GM23338 (cell line): ENCODE measurements around the gene SH3RF2. TPM values are rescaled to one million over a fixed set of nuclear protein-coding genes. Genes with fewer than 3 reads are reported as not detected.

Source experiments
- ATAC-seq: fragments of 200-7000 bp; cut with Tn5 transposase; 3 replicates; pipeline ENCODE4 v1.9.1; 2020
- DNase-seq: peaks from one replicate; pipeline ENCODE4 v3.0.0-alpha.2; 2015; ENCODE audit warnings: low spot score
- H2AFZ ChIP-seq: fragments of 200-600 bp; sonication (generic); 2 replicates; pipeline ENCODE4 v1.8.0; 2016; ENCODE audit warnings: antibody characterized with exemption, mild to moderate bottlenecking, moderate library complexity
- H3F3A ChIP-seq: fragments of 200-600 bp; sonication (generic); replicated peaks from 2 replicates; pipeline ENCODE4 v1.8.0; 2017; ENCODE audit warnings: antibody characterized with exemption, mixed run types, low read depth
- H3K27ac ChIP-seq: fragments of 200-600 bp; sonication (generic); 2 replicates; pipeline ENCODE4 v1.6.1; 2016; ENCODE audit warnings: low read depth
- H3K27me3 ChIP-seq: fragments of 200-600 bp; sonication (generic); 2 replicates; pipeline ENCODE4 v1.8.0; 2016; ENCODE audit warnings: mild to moderate bottlenecking, mixed run types, moderate library complexity; ENCODE audit not compliant: insufficient read depth
- H3K36me3 ChIP-seq: fragments of 200-600 bp; sonication (generic); 2 replicates; pipeline ENCODE4 v1.8.0; 2016; ENCODE audit warnings: mild to moderate bottlenecking; ENCODE audit not compliant: insufficient read depth
- H3K4me1 ChIP-seq: fragments of 200-600 bp; sonication (generic); 2 replicates; pipeline ENCODE4 v1.8.0; 2016; ENCODE audit warnings: mild to moderate bottlenecking, moderate library complexity; ENCODE audit not compliant: insufficient read depth
- H3K4me2 ChIP-seq: fragments of 200-600 bp; sonication (generic); 2 replicates; pipeline ENCODE4 v1.7.1; 2017; ENCODE audit warnings: mixed run types
- H3K4me3 ChIP-seq: fragments of 200-600 bp; sonication (generic); 2 replicates; pipeline ENCODE4 v1.6.1; 2016; ENCODE audit warnings: mixed run types
- H3K79me2 ChIP-seq: fragments of 200-600 bp; sonication (generic); replicated peaks from 2 replicates; pipeline ENCODE4 v1.8.0; 2017; ENCODE audit warnings: mild to moderate bottlenecking; ENCODE audit not compliant: insufficient read depth
- H3K9me2 ChIP-seq: fragments of 200-600 bp; sonication (generic); 2 replicates; pipeline ENCODE4 v1.8.0; 2017; ENCODE audit not compliant: insufficient read depth
- H4K20me1 ChIP-seq: fragments of 200-600 bp; sonication (generic); replicated peaks from 2 replicates; pipeline ENCODE4 v1.8.0; 2017; ENCODE audit warnings: mild to moderate bottlenecking; ENCODE audit not compliant: insufficient read depth
- H3K27ac Mint-ChIP-seq: 2 replicates; pipeline ENCODE4 v1.8.0; 2020; ENCODE audit warnings: inconsistent platforms, mild to moderate bottlenecking, moderate library complexity, mixed read lengths
- H3K27me3 Mint-ChIP-seq: 3 replicates; pipeline ENCODE4 v1.8.0; 2022; ENCODE audit warnings: low read depth, mild to moderate bottlenecking, moderate library complexity, mixed read lengths, inconsistent platforms; ENCODE audit not compliant: insufficient read depth, poor library complexity
- H3K36me3 Mint-ChIP-seq: 3 replicates; pipeline ENCODE4 v1.8.0; 2021; ENCODE audit warnings: low read depth, mild to moderate bottlenecking, inconsistent platforms, moderate library complexity, mixed read lengths
- H3K4me1 Mint-ChIP-seq: 3 replicates; pipeline ENCODE4 v1.8.0; 2020; ENCODE audit warnings: mild to moderate bottlenecking, inconsistent platforms, mixed read lengths
- H3K4me3 Mint-ChIP-seq: 3 replicates; pipeline ENCODE4 v1.8.0; 2021; ENCODE audit warnings: moderate library complexity, mild to moderate bottlenecking, inconsistent platforms, mixed read lengths
- H3K9me3 Mint-ChIP-seq: 3 replicates; pipeline ENCODE4 v1.8.0; 2020; ENCODE audit warnings: moderate library complexity, mild to moderate bottlenecking, inconsistent platforms, mixed read lengths
- CREB1 ChIP-seq: fragments of 250-450 bp; sonication (Bioruptor Pico); IDR thresholded peaks from 2 replicates; pipeline ENCODE4 v1.5.0; 2020; ENCODE audit warnings: low read depth, mild to moderate bottlenecking, moderate library complexity
- EZH2 ChIP-seq: fragments of 200-600 bp; sonication (generic); IDR thresholded peaks from one replicate; pipeline ENCODE4 v1.8.0; 2017; ENCODE audit warnings: antibody characterized with exemption, mild to moderate bottlenecking, low read depth; ENCODE audit not compliant: unreplicated experiment
- JUNB ChIP-seq: IDR thresholded peaks from one replicate; pipeline ENCODE4 v1.6.1; 2016; ENCODE audit warnings: antibody characterized with exemption; ENCODE audit not compliant: unreplicated experiment
- NANOG ChIP-seq: IDR thresholded peaks from 2 replicates; pipeline ENCODE4 v1.6.1; 2016; ENCODE audit warnings: antibody characterized with exemption, borderline replicate concordance
- POLR2AphosphoS5 ChIP-seq: IDR thresholded peaks from 2 replicates; pipeline ENCODE4 v1.6.1; 2016; ENCODE audit warnings: antibody characterized with exemption, low read depth
- STAT1 ChIP-seq: IDR thresholded peaks from one replicate; pipeline ENCODE4 v1.6.1; 2016; ENCODE audit warnings: antibody characterized with exemption; ENCODE audit not compliant: unreplicated experiment
- ZNF114 ChIP-seq: fragments of 250-450 bp; sonication (Bioruptor Pico); IDR thresholded peaks from 2 replicates; pipeline ENCODE4 v1.5.0; 2020; ENCODE audit warnings: mild to moderate bottlenecking, moderate library complexity
- ZNF331 ChIP-seq: fragments of 250-450 bp; sonication (Bioruptor Pico); IDR thresholded peaks from 2 replicates; pipeline ENCODE4 v1.5.0; 2020; ENCODE audit warnings: low read depth, mild to moderate bottlenecking, moderate library complexity
- polyA plus RNA-seq: library from polyadenylated mRNA; unstranded; fragments of >200 nt; fragmentation: Nextera tagmentation; extraction: Ambion mirVana; gene quantifications from 2 replicates; pipeline ENCODE4 v1.2.1, GENCODE V29; 2016
- total RNA-seq: library from RNA; depleted of rRNA; stranded (reverse); fragments of >200 nt; shearing (Covaris generic); gene quantifications from 2 replicates; pipeline ENCODE4 v1.2.3, GENCODE V29; 2014
- TF ChIP-seq, protein P1 (sequence below): IDR thresholded peaks from one replicate; pipeline ENCODE4 v1.6.1; 2018; ENCODE audit warnings: antibody characterized with exemption; ENCODE audit not compliant: unreplicated experiment
- TF ChIP-seq, protein P2 (sequence below): IDR thresholded peaks from 2 replicates; pipeline ENCODE4 v1.6.1; 2016; ENCODE audit warnings: antibody characterized with exemption
- TF ChIP-seq, protein P3 (sequence below): fragments of 250-450 bp; sonication (Bioruptor Pico); IDR thresholded peaks from 2 replicates; pipeline ENCODE4 v1.5.0; 2020; ENCODE audit warnings: mild to moderate bottlenecking, moderate library complexity

Gene SH3RF2
- total and polyA plus RNA-seq, 2 experiments from 2014 or later: 1.7 to 2.4 TPM

DNA sequence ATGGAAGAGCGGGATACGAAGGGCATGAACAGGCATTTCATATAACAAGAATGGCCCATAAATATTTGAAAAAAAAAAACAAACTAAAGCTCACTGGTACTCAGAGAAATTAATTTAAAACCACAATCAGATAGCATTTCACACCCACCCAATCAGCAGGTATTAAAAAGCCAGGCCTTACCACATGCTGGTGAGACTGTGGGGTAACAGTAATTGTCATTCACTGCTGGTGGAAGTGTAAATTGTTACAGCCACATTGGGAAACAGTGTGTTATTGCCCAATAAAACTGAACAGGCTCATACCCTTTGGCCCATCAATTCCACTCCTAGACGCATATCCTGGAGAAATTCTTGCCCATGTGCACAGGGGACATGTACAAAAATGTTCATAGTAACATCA is 103.0 kb downstream of the SH3RF2 start:
- no peak overlapping the region for H3K4me2 ChIP-seq
- H3K36me3 ChIP-seq: no peaks in the 10 kb centered on the region
- DNase-seq (no peak), ATAC-seq (no peak)
- Mint-ChIP-seq H3K9me3 (no peaks in the 10 kb centered on the region), H3K4me1 (peaks cover 7% of the 10 kb centered on the region), H3K4me3 (no peak overlapping the region), H3K36me3 (no peaks in the 10 kb centered on the region), H3K27me3 (peaks cover under 1% of the 10 kb centered on the region), H3K27ac (no peak overlapping the region)
- TF ChIP-seq POLR2AphosphoS5: no peak
- TF ChIP-seq ZNF331 (CRISPR knock-in tag): no peak
- TF ChIP-seq ZNF114 (CRISPR knock-in tag): no peak
- TF ChIP-seq JUNB: no peak
- H2AFZ ChIP-seq: no peak overlapping the region
- no peaks in the 10 kb centered on the region for H3K27me3 ChIP-seq
- H4K20me1 ChIP-seq: no peaks in the 10 kb centered on the region
- H3K4me1 ChIP-seq: no peaks in the 10 kb centered on the region
- no peaks in the 10 kb centered on the region for H3K9me2 ChIP-seq
- no peaks in the 10 kb centered on the region for H3F3A ChIP-seq
- H3K79me2 ChIP-seq: no peaks in the 10 kb centered on the region
- no peak overlapping the region for H3K27ac ChIP-seq
- no peak overlapping the region for H3K4me3 ChIP-seq

DNA sequence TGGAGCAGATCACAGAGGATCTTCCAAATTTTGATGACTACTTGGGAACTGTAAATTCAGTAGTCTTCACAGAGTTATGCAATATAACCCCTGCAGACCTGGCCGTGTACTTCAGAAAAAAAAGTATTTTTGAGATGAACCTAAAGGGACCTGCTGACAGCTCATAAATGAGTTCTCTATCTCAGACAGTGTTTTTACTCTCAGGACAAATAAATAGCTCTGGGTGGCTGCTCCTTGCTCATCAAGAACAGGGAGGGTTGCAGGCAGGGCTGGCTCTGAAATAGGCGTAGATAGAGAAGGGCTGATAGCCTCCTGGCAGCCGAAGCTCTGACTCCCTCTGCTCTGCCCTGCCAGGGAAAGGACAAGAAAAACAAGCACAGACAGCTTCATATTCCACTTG is 104.1 kb downstream of the SH3RF2 start:
- no peaks in the 10 kb centered on the region for H3K79me2 ChIP-seq
- H3F3A ChIP-seq: no peaks in the 10 kb centered on the region
- H3K27me3 ChIP-seq: no peaks in the 10 kb centered on the region
- Mint-ChIP-seq H3K9me3 (no peaks in the 10 kb centered on the region), H3K27me3 (peaks cover 2% of the 10 kb centered on the region), H3K4me1 (peaks cover 7% of the 10 kb centered on the region), H3K27ac (no peak overlapping the region), H3K4me3 (no peak overlapping the region), H3K36me3 (no peaks in the 10 kb centered on the region)
- no peaks in the 10 kb centered on the region for H3K4me1 ChIP-seq
- ATAC-seq: no peak
- no peaks in the 10 kb centered on the region for H3K9me2 ChIP-seq
- H3K27ac ChIP-seq: no peak overlapping the region
- no peak overlapping the region for H3K4me3 ChIP-seq
- no peak for DNase-seq
- H2AFZ ChIP-seq: no peak overlapping the region
- H3K36me3 ChIP-seq: no peaks in the 10 kb centered on the region
- no peak overlapping the region for H3K4me2 ChIP-seq
- no peaks in the 10 kb centered on the region for H4K20me1 ChIP-seq
- no peak for TF ChIP-seq POLR2AphosphoS5
- no peak for TF ChIP-seq CREB1 (CRISPR knock-in tag)
- TF ChIP-seq, protein P1, sequence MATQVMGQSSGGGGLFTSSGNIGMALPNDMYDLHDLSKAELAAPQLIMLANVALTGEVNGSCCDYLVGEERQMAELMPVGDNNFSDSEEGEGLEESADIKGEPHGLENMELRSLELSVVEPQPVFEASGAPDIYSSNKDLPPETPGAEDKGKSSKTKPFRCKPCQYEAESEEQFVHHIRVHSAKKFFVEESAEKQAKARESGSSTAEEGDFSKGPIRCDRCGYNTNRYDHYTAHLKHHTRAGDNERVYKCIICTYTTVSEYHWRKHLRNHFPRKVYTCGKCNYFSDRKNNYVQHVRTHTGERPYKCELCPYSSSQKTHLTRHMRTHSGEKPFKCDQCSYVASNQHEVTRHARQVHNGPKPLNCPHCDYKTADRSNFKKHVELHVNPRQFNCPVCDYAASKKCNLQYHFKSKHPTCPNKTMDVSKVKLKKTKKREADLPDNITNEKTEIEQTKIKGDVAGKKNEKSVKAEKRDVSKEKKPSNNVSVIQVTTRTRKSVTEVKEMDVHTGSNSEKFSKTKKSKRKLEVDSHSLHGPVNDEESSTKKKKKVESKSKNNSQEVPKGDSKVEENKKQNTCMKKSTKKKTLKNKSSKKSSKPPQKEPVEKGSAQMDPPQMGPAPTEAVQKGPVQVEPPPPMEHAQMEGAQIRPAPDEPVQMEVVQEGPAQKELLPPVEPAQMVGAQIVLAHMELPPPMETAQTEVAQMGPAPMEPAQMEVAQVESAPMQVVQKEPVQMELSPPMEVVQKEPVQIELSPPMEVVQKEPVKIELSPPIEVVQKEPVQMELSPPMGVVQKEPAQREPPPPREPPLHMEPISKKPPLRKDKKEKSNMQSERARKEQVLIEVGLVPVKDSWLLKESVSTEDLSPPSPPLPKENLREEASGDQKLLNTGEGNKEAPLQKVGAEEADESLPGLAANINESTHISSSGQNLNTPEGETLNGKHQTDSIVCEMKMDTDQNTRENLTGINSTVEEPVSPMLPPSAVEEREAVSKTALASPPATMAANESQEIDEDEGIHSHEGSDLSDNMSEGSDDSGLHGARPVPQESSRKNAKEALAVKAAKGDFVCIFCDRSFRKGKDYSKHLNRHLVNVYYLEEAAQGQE: no peak
- no peak for TF ChIP-seq JUNB
- TF ChIP-seq STAT1: no peak
- no peak for TF ChIP-seq EZH2
- TF ChIP-seq, protein P2, sequence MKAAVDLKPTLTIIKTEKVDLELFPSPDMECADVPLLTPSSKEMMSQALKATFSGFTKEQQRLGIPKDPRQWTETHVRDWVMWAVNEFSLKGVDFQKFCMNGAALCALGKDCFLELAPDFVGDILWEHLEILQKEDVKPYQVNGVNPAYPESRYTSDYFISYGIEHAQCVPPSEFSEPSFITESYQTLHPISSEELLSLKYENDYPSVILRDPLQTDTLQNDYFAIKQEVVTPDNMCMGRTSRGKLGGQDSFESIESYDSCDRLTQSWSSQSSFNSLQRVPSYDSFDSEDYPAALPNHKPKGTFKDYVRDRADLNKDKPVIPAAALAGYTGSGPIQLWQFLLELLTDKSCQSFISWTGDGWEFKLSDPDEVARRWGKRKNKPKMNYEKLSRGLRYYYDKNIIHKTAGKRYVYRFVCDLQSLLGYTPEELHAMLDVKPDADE: no peak
- TF ChIP-seq ZNF114 (CRISPR knock-in tag): no peak
- TF ChIP-seq NANOG: no peak
- TF ChIP-seq, protein P3, sequence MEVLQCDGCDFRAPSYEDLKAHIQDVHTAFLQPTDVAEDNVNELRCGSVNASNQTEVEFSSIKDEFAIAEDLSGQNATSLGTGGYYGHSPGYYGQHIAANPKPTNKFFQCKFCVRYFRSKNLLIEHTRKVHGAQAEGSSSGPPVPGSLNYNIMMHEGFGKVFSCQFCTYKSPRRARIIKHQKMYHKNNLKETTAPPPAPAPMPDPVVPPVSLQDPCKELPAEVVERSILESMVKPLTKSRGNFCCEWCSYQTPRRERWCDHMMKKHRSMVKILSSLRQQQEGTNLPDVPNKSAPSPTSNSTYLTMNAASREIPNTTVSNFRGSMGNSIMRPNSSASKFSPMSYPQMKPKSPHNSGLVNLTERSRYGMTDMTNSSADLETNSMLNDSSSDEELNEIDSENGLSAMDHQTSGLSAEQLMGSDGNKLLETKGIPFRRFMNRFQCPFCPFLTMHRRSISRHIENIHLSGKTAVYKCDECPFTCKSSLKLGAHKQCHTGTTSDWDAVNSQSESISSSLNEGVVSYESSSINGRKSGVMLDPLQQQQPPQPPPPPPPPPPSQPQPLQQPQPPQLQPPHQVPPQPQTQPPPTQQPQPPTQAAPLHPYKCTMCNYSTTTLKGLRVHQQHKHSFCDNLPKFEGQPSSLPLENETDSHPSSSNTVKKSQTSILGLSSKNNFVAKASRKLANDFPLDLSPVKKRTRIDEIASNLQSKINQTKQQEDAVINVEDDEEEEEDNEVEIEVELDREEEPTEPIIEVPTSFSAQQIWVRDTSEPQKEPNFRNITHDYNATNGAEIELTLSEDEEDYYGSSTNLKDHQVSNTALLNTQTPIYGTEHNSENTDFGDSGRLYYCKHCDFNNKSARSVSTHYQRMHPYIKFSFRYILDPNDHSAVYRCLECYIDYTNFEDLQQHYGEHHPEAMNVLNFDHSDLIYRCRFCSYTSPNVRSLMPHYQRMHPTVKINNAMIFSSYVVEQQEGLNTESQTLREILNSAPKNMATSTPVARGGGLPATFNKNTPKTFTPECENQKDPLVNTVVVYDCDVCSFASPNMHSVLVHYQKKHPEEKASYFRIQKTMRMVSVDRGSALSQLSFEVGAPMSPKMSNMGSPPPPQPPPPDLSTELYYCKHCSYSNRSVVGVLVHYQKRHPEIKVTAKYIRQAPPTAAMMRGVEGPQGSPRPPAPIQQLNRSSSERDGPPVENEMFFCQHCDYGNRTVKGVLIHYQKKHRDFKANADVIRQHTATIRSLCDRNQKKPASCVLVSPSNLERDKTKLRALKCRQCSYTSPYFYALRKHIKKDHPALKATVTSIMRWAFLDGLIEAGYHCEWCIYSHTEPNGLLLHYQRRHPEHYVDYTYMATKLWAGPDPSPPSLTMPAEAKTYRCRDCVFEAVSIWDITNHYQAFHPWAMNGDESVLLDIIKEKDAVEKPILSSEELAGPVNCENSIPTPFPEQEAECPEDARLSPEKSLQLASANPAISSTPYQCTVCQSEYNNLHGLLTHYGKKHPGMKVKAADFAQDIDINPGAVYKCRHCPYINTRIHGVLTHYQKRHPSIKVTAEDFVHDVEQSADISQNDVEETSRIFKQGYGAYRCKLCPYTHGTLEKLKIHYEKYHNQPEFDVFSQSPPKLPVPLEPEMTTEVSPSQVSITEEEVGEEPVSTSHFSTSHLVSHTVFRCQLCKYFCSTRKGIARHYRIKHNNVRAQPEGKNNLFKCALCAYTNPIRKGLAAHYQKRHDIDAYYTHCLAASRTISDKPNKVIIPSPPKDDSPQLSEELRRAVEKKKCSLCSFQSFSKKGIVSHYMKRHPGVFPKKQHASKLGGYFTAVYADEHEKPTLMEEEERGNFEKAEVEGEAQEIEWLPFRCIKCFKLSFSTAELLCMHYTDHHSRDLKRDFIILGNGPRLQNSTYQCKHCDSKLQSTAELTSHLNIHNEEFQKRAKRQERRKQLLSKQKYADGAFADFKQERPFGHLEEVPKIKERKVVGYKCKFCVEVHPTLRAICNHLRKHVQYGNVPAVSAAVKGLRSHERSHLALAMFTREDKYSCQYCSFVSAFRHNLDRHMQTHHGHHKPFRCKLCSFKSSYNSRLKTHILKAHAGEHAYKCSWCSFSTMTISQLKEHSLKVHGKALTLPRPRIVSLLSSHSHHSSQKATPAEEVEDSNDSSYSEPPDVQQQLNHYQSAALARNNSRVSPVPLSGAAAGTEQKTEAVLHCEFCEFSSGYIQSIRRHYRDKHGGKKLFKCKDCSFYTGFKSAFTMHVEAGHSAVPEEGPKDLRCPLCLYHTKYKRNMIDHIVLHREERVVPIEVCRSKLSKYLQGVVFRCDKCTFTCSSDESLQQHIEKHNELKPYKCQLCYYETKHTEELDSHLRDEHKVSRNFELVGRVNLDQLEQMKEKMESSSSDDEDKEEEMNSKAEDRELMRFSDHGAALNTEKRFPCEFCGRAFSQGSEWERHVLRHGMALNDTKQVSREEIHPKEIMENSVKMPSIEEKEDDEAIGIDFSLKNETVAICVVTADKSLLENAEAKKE (CRISPR knock-in tag): no peak
